DND-41 (cell line): ENCODE results near the gene OXT.

ENCODE experiments used
- ATAC-seq: fragments of 200-7000 bp; cut with Tn5 transposase; 3 replicates; pipeline ENCODE4 v1.9.1; 2021; ENCODE audit warnings: low read depth; ENCODE audit not compliant: insufficient read depth
- DNase-seq: peaks from one replicate; pipeline ENCODE4 v3.0.0-alpha.2; 2020
- H2AFZ ChIP-seq: 2 replicates; pipeline ENCODE4 v1.6.0; 2012; ENCODE audit warnings: low read depth, low read length
- H3K27ac ChIP-seq: 2 replicates; pipeline ENCODE4 v1.5.1; 2012; ENCODE audit warnings: low read length, inconsistent platforms
- H3K27me3 ChIP-seq: fragments of 200-600 bp; sonication (generic); 2 replicates; pipeline ENCODE4 v1.6.0; 2012; ENCODE audit warnings: low read length, mild to moderate bottlenecking, inconsistent platforms; ENCODE audit not compliant: insufficient read depth, poor library complexity
- H3K36me3 ChIP-seq: 2 replicates; pipeline ENCODE4 v1.5.1; 2012; ENCODE audit warnings: low read length, inconsistent platforms; ENCODE audit not compliant: insufficient read depth
- H3K4me1 ChIP-seq: 2 replicates; pipeline ENCODE4 v1.5.1; 2012; ENCODE audit warnings: mild to moderate bottlenecking, low read length; ENCODE audit not compliant: insufficient read depth
- H3K4me2 ChIP-seq: 2 replicates; pipeline ENCODE4 v1.6.0; 2012; ENCODE audit warnings: mild to moderate bottlenecking, moderate library complexity, low read length, inconsistent platforms; ENCODE audit not compliant: insufficient read depth
- H3K4me3 ChIP-seq, 2 experiments: fragments of 200-600 bp in 1 of 2; shearing (Covaris generic) in 1 of 2; 2 replicates each; pipeline ENCODE4 v1.5.1; 2012 to 2016; ENCODE audit warnings: inconsistent platforms in 2 of 2, low read length in 2 of 2, mild to moderate bottlenecking in 2 of 2, low read depth in 1 of 2, moderate library complexity in 1 of 2
- H3K79me2 ChIP-seq: 2 replicates; pipeline ENCODE4 v1.6.0; 2012; ENCODE audit warnings: low read length, inconsistent platforms; ENCODE audit not compliant: insufficient read depth
- H3K9ac ChIP-seq: 2 replicates; pipeline ENCODE4 v1.6.0; 2012; ENCODE audit warnings: low read depth, mild to moderate bottlenecking, inconsistent platforms, low read length, moderate library complexity
- H3K9me3 ChIP-seq: 2 replicates; pipeline ENCODE4 v1.5.1; 2012; ENCODE audit warnings: low read length, moderate library complexity, mild to moderate bottlenecking, inconsistent platforms; ENCODE audit not compliant: insufficient read depth, severe bottlenecking
- H4K20me1 ChIP-seq: 2 replicates; pipeline ENCODE4 v1.6.0; 2012; ENCODE audit warnings: low read length; ENCODE audit not compliant: insufficient read depth
- CTCF ChIP-seq: IDR thresholded peaks from 2 replicates; pipeline ENCODE4 v1.5.1; 2012; ENCODE audit warnings: borderline replicate concordance, low read length, moderate library complexity, mild to moderate bottlenecking; ENCODE audit not compliant: poor library complexity, severe bottlenecking; ENCODE audit errors: extremely low read depth
- EZH2 ChIP-seq: IDR thresholded peaks from 3 replicates; pipeline ENCODE4 v1.6.1; 2012; ENCODE audit warnings: borderline replicate concordance, low read depth, mild to moderate bottlenecking, moderate library complexity, low read length, inconsistent platforms; ENCODE audit not compliant: severe bottlenecking

Gene OXT

GRCh38 chr20:3038454-3038853 is 33.0 kb upstream of the OXT start:
- no peak for TF ChIP-seq EZH2
- TF ChIP-seq CTCF = no peak
- Histone ChIP-seq H3K4me1 (no peaks in the 10 kb centered on the region), H3K9me3 (no peaks in the 10 kb centered on the region), H3K27ac (no peak overlapping the region), H3K9ac (no peak overlapping the region), H4K20me1 (no peaks in the 10 kb centered on the region), H3K4me3 (no peak overlapping the region), H2AFZ (no peak overlapping the region), H3K4me2 (no peak overlapping the region), H3K36me3 (peaks cover 68% of the 10 kb centered on the region), H3K79me2 (no peaks in the 10 kb centered on the region), H3K27me3 (no peaks in the 10 kb centered on the region)
- ATAC-seq (no peak), DNase-seq (no peak)

GRCh38 chr20:3039426-3039825 is 32.0 kb upstream of the OXT start:
- Histone ChIP-seq H2AFZ (no peak overlapping the region), H3K27ac (no peak overlapping the region)
- DNase-seq = no peak

GRCh38 chr20:3040086-3040485 is 31.3 kb upstream of the OXT start:
- no peak for TF ChIP-seq EZH2
- TF ChIP-seq CTCF = no peak
- ATAC-seq (no peak), DNase-seq (no peak)
- Histone ChIP-seq H3K4me1 (peaks cover 6% of the 10 kb centered on the region), H3K4me2 (no peak overlapping the region), H3K9me3 (no peaks in the 10 kb centered on the region), H3K27me3 (no peaks in the 10 kb centered on the region), H3K79me2 (no peaks in the 10 kb centered on the region), H4K20me1 (no peaks in the 10 kb centered on the region), H3K9ac (no peak overlapping the region), H3K27ac (no peak overlapping the region), H2AFZ (no peak overlapping the region), H3K36me3 (peaks cover 58% of the 10 kb centered on the region), H3K4me3 (no peak overlapping the region)

More at GRCh38 chr20:3039426-3039825, 32.0 kb upstream of the OXT start:
- no peaks in the 10 kb centered on the region for H3K79me2 ChIP-seq
- no peak overlapping the region for H3K4me3 ChIP-seq
- no peaks in the 10 kb centered on the region for H3K9me3 ChIP-seq
- H3K27me3 ChIP-seq = no peaks in the 10 kb centered on the region
- 0 out of 2 replicates have a peak, but pooled peaks cover under 1% of the 10 kb centered on the region for H3K4me1 ChIP-seq
- TF ChIP-seq CTCF = no peak
- TF ChIP-seq EZH2 = no peak
- H4K20me1 ChIP-seq = no peaks in the 10 kb centered on the region
- H3K36me3 ChIP-seq = peaks cover 64% of the 10 kb centered on the region
- no peak for ATAC-seq
- H3K9ac ChIP-seq = no peak overlapping the region
- no peak overlapping the region for H3K4me2 ChIP-seq

GRCh38 chr20:3041854-3042409 is 29.5 kb upstream of the OXT start:
- H3K4me3 ChIP-seq = no peak overlapping the region
- H3K36me3 ChIP-seq = peaks cover 48% of the 10 kb centered on the region
- H3K4me1 ChIP-seq = peaks cover 17% of the 10 kb centered on the region
- peaks cover 2% of the 10 kb centered on the region; the same call in 1 of the 2 replicates for H4K20me1 ChIP-seq
- no peak overlapping the region for H3K4me2 ChIP-seq
- no peaks in the 10 kb centered on the region for H3K9me3 ChIP-seq
- TF ChIP-seq EZH2 (no peak), CTCF (no peak)
- no peak overlapping the region for H3K9ac ChIP-seq
- H3K27ac ChIP-seq = no peak overlapping the region
- H3K79me2 ChIP-seq = peaks cover 11% of the 10 kb centered on the region
- no peaks in the 10 kb centered on the region for H3K27me3 ChIP-seq
- no peak overlapping the region for H2AFZ ChIP-seq
- ATAC-seq (no peak), DNase-seq (no peak)
